HG02571 (cell line): ENCODE data around the gene LZTS3.

ENCODE experiments used
- ATAC-seq: cut with Tn5 transposase; IDR thresholded peaks from one replicate; pipeline ENCODE4 v1.9.1; 2021; ENCODE audit warnings: mild to moderate bottlenecking, moderate library complexity; ENCODE audit not compliant: unreplicated experiment

The LZTS3 gene

GRCh38 chr20:3115190-3116107 is 57.9 kb downstream of the LZTS3 start:
- no peak for ATAC-seq
